Fibroblast of upper back skin (primary cell): ENCODE results near the gene PDIA2.
"Not testable (repeated sequence)": the region's sequence is repeated elsewhere in the genome, so short reads cannot be mapped to it uniquely, and the experiment has no call there.

Experiments
- DNase-seq: peaks from one replicate; pipeline ENCODE4 v3.0.0-alpha.2; 2013

Gene PDIA2, protein sequence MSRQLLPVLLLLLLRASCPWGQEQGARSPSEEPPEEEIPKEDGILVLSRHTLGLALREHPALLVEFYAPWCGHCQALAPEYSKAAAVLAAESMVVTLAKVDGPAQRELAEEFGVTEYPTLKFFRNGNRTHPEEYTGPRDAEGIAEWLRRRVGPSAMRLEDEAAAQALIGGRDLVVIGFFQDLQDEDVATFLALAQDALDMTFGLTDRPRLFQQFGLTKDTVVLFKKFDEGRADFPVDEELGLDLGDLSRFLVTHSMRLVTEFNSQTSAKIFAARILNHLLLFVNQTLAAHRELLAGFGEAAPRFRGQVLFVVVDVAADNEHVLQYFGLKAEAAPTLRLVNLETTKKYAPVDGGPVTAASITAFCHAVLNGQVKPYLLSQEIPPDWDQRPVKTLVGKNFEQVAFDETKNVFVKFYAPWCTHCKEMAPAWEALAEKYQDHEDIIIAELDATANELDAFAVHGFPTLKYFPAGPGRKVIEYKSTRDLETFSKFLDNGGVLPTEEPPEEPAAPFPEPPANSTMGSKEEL

GRCh38 chr16:283033-283805 is at the start of gene PDIA2:
Gene PDIA2, plus strand, starts transcription at chr16:283164. Its CDS starts 6 bp downstream, at chr16:283170.
- DNase-seq, result no peak

- DNase-seq, result peak; percentile 86
Measured at GRCh38 chr16:234468-235305, 48.3 kb upstream of the PDIA2 start, which contains the start of gene FAM234A. Gene FAM234A, plus strand, starts transcription at chr16:234821. Its CDS starts 19,593 bp downstream, at chr16:254414.

GRCh38 chr16:239948-240277 is 43.1 kb upstream of the PDIA2 start:
- DNase-seq, result no peak

GRCh38 chr16:240559-240958 is 42.4 kb upstream of the PDIA2 start:
- no peak for DNase-seq

DNA sequence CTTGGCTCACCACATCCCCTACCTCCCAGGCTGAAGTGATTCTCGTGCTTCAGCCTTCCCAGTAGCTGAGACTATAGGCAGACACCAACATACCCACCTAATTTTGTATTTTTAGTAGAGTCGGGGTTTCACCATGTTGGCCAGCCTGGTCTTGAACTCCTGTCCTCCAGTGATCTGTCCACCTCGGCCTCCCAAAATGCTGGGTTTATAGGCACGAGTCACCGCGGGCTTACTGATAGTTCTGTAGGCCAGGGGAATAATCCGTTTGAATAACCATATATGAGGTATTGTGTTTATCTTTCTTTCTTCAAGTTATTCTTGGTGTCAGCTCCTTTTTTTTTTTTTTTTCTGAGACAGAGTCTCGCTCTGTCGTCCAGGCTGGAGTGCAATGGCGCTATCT is 40.7 kb upstream of the PDIA2 start:
- no peak for DNase-seq

- no peak for DNase-seq
Measured at GRCh38 chr16:243348-243747, 39.6 kb upstream of the PDIA2 start.

DNA sequence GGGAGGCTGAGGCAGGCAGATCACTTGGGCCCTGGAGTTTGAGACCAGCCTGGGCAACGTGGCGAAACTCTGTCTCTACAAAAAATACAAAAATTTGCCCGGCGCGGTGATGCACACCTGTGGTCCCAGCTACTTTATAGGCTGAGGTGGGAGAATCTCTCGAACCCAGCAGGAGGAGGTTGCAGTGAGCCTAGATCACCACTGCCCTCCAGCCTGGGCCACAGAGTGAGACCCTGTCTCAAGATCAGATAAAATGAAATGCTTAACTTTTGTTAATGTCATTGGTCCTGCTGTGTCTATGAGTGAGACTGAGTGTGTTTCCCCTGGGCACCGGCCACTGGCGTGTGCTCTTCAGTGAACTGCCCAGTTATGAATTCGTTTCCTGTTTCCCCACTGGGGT is 37.9 kb upstream of the PDIA2 start:
- DNase-seq, result no peak

DNA sequence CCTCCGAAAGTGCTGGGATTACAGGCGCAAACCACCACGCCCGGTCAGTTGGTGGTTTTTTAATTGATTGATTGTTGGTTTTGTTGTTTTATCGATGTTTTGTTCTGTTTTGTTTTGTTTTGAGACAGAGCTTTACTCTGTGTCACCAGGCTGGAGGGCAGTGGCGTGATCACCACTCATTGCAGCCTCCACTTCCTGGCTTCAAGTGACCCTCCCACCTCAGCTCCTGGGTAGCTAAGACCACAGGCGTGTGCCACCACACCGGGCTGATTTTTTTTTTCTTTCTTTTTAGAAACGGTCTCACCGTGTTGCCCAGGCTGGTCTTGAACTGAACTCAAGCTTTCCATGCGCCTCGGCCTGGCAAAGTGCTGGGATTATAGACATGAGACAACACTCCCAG is 35.9 kb upstream of the PDIA2 start:
- DNase-seq, result no peak

- no peak for DNase-seq
Measured at GRCh38 chr16:249431-249830, 33.5 kb upstream of the PDIA2 start.

DNA sequence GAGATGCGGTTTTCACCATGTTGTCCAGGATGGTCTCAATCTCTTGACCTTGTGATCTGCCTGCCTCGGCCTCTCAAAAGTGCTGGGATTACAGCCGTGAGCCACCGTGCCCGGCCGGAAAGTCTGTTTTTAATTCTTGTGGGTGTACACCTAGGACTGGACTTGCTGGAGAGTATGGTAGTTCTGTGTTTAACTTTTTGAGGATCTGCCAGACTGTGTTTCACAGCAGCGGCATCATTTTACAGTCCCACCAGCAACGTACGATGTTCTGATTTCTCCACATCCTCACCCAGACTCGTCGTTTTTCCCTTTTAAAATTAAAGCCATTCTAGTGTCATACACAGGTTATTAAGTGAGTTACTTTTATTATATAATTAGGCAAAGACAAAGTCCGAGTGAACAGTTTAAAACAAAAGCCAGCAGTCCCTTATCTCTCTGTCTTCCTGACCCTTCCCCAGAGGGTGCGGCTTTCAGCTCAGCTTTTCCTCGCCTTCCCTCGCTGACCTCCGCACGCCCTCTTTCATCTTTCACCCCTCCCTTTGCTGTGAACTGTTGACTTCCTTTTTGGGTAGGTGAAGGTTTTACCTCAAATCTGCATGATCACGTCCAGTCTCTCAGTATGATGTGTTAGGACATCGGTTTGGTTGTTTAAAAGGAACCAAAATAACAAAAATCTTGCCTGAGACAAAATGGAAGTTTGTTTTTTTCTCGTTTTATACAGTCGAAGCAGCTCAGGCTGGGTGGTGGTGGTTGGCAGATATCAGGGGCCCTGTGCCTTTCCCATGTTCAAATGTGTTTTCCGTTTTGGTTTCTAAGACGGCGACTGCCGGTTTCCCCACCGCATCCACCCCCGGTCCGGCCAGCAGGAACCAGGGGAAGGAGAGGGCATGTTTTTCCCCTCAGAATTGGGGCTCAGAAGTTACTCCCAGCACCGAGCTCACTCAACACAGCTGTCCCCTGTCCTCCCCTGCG is 30.3 kb upstream of the PDIA2 start:
- no peak for DNase-seq

- no peak for DNase-seq
Measured at GRCh38 chr16:253833-254232, 29.1 kb upstream of the PDIA2 start.

DNA sequence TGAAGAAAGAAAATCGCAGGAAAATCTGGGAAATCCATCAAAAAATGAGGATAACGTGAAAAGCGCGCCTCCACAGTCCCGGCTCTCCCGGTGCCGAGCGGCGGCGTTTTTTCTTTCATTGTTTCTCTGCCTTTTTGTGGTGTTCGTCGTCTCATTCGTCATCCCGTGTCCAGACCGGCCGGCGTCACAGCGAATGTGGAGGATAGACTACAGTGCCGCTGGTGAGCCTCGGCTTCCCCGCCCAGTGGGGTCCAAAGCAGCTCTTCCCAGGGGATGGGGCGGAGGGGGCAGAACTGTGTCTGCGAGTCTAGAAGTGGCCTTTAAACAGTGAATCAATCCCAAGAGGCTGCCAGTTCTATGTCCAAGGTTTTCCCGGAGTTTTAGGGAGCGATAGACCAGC is 28.5 kb upstream of the PDIA2 start:
- no peak for DNase-seq

- DNase-seq, result no peak
Measured at GRCh38 chr16:255183-255582, 27.8 kb upstream of the PDIA2 start.

DNA sequence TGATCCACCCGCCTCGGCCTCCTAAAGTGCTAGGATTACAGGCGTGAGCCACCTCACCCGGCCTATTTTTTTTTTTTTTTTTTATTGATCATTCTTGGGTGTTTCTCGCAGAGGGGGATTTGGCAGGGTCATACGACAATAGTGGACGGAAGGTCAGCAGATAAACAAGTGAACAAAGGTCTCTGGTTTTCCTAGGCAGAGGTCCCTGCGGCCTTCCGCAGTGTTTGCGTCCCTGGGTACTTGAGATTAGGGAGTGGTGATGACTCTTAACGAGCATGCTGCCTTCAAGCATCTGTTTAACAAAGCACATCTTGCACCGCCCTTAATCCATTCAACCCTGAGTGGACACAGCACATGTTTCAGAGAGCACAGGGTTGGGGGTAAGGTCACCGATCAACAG is 24.9 kb upstream of the PDIA2 start:
- DNase-seq, result not testable (repeated sequence)

GRCh38 chr16:259226-259625 is 23.7 kb upstream of the PDIA2 start:
- no peak for DNase-seq

GRCh38 chr16:259814-260253 is 23.1 kb upstream of the PDIA2 start:
- DNase-seq, result no peak

GRCh38 chr16:260326-260725 is 22.6 kb upstream of the PDIA2 start:
- no peak for DNase-seq

- DNase-seq, result no peak
Measured at GRCh38 chr16:261031-261691, 21.8 kb upstream of the PDIA2 start.

GRCh38 chr16:262121-262745 is 20.7 kb upstream of the PDIA2 start:
- no peak for DNase-seq

GRCh38 chr16:263182-263774 is 19.7 kb upstream of the PDIA2 start:
- no peak for DNase-seq
